ENCODE measurements around the gene PYGM. TPM values are rescaled to one million over a fixed set of nuclear protein-coding genes. Genes with fewer than 3 reads are reported as not detected.

Gene PYGM
- total RNA-seq, 8 experiments from 2014 or later, result 0.31 to 12.8 (median 2.2) TPM

GRCh38 chr11:64724863-64725532 is 34.8 kb downstream of the PYGM start:
- Histone ChIP-seq H3K27ac (peak overlapping the region; percentile 74 to 86), H3K4me1 (replicated peaks in 1 of 2) (peaks cover 46 to 50% of the 10 kb centered on the region in 2 donors), H3K4me3 (no peak overlapping the region)
- peak in 3 of 8 experiments; percentile 8 to 40 (median 21) for ATAC-seq (replicated peaks in 6 of 8)
- 47 to 100% (median 75%) methylated on average over 1 to 3 of the region's 7 CpGs; no CpG with 5 or more reads in 7 of the 10 experiments for WGBS, 10 experiments
- in situ Hi-C loops (cut with MboI; ENCODE audit: low pct_unique_long_range_greater_than_20kb in 2 of 9, low sequenced_read_pairs in 9 of 9, unreplicated experiment in 9 of 9), result no loop called here

DNA sequence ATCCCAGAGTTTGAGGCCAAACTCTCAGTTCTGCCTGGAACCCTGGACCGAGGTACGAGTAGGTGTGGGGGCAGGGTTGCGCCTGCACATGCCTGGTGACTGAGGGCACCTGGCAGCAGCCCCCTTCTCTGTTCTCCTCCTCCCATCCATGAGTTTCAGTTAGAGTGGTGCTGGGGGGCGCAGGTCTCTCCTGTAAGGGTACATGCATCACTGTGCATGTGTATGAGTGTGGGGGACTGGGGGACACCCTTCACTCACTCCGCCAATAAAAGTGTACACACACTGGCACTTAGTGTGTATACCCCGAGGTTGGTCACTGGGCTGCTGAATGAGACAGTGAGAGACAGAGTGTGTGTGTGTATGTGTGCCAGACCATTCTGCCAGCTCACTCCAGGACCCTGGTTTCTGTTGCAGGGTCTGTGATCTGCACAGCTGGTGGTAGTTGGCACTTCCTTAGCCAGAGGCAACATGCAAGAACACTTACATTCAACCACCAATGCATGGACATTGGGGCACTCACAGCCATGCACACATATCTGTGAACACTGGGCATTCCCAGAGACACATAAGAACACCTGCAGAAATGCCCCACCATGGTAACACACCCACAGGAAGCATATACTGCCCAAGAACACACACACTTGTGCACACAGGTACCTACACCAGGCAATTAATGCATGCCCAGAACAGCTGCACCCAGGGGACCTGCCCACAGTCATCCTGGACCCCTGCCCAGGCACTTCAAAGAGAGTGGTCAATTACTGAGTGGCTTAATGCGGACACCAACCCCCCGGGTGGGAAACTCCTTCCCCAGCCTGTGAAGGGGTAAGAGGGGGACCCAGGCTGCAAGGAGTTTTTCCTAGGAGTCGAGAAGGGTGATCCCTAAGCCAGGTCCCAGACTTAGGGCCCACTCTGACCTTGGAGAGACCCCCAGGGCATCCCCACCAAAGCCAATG is 35.6 kb downstream of the PYGM start:
- in situ Hi-C loops (cut with MboI; ENCODE audit: low pct_unique_long_range_greater_than_20kb in 2 of 9, low sequenced_read_pairs in 9 of 9, unreplicated experiment in 9 of 9), result no loop called here
- Histone ChIP-seq H3K27ac (peak overlapping the region; percentile 74 to 86), H3K4me3 (no peak overlapping the region), H3K4me1 (replicated peaks in 1 of 2) (peaks cover 42 to 50% of the 10 kb centered on the region in 2 donors)
- no peak for ATAC-seq (replicated peaks in 6 of 8)
- 50 to 90% (median 50%) methylated on average over 1 to 2 of the region's 9 CpGs; no CpG with 5 or more reads in 7 of the 10 experiments for WGBS, 10 experiments

DNA sequence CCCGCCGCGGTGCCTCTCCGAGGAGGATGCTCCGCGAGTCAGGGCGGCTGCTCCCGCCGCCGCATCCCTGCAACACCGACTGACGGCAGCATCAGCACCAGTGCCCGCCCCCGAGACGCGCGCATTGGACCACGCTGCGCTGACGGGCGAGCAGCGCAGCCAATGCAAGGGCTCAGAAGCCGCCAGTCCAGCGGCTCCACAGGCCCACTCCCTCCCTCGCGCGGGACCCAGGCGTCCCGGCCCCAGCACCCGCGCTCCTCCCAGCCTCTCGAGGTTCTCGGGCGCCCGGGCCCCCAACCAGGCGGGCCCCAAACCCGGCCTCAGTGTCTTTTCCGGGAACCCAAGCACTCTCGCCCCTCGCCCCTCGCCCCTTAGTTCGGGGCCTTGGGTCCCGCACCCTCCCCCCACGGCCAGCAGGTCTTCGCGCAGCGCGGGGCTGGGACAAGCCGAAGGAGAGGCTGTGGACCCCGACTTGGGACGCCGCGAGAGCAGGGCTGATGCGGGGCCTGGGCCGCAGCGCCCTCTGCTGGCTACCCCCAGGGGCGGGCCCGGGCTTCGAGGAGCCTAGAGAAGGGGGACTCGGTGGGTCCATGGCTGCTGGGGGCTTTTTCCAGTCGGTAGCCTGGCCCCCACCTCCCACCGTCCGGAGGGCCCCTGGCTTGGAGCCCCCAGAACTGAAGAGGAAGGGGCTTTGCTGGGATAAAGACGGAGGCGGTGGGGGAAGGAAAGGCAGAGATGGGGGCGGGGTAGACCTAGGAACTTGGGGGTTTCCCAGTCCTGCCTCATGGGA is 36.5 kb downstream of the PYGM start, which contains the start of gene NRXN2:
Gene NRXN2, minus strand, starts transcription at position 81 of the 790 bp plus-strand sequence. CDS start 9,498 bp downstream, outside the sequence.
- in situ Hi-C loops (cut with MboI; ENCODE audit: low pct_unique_long_range_greater_than_20kb in 2 of 9, low sequenced_read_pairs in 9 of 9, unreplicated experiment in 9 of 9), result no loop called here
- peak within 1 kb of the TSS; percentile 89 to 97 for H3K27ac ChIP-seq
- H3K4me1 ChIP-seq (replicated peaks in 1 of 2), result peaks cover 42 to 50% of the 10 kb centered on the region in 2 donors
- 0% methylated on average over 5 of the region's 66 CpGs; no CpG with 5 or more reads in 9 of the 10 experiments for WGBS, 10 experiments
- peak within 1 kb of the TSS; percentile 55 to 83 (median 71) for H3K4me3 ChIP-seq
- ATAC-seq (replicated peaks in 6 of 8), result peak; percentile 85 to 99 (median 89)

- H3K4me3 ChIP-seq, result peak overlapping the region; percentile 55 to 83 (median 71)
Measured at GRCh38 chr11:64722141-64723065, 37.4 kb downstream of the PYGM start.

GRCh38 chr11:64721359-64721699 is 38.4 kb downstream of the PYGM start:
- WGBS, 10 experiments, result no CpG with 5 or more reads among the region's 3 CpGs
- in situ Hi-C loops (cut with MboI; ENCODE audit: low pct_unique_long_range_greater_than_20kb in 2 of 9, low sequenced_read_pairs in 9 of 9, unreplicated experiment in 9 of 9), result no loop called here
- ATAC-seq (replicated peaks in 6 of 8), result no peak
- H3K4me3 ChIP-seq, result peak overlapping the region; percentile 55 to 83 (median 71)
- peaks cover 53 to 60% of the 10 kb centered on the region in 2 donors for H3K4me1 ChIP-seq (replicated peaks in 1 of 2)
- no peak overlapping the region for H3K27ac ChIP-seq

More at GRCh38 chr11:64722141-64723065, 37.4 kb downstream of the PYGM start:
- Histone ChIP-seq H3K4me1 (replicated peaks in 1 of 2) (peaks cover 46 to 54% of the 10 kb centered on the region in 2 donors), H3K27ac (peak overlapping the region; percentile 89 to 97)
- in situ Hi-C loops (cut with MboI; ENCODE audit: low pct_unique_long_range_greater_than_20kb in 2 of 9, low sequenced_read_pairs in 9 of 9, unreplicated experiment in 9 of 9), result no loop called here
- WGBS, 10 experiments, result no CpG with 5 or more reads among the region's 36 CpGs
- ATAC-seq (replicated peaks in 6 of 8), result peak in 5 of 8 experiments; percentile 2 to 23 (median 14)

- WGBS, 10 experiments, result 30 to 100% (median 80%) methylated on average over 1 to 2 of the region's 12 CpGs; no CpG with 5 or more reads in 7 of the 10 experiments
- Histone ChIP-seq H3K4me3 (peak overlapping the region; percentile 55 to 83 (median 71)), H3K27ac (no peak overlapping the region), H3K4me1 (replicated peaks in 1 of 2) (peaks cover 53 to 60% of the 10 kb centered on the region in 2 donors)
- in situ Hi-C loops (cut with MboI; ENCODE audit: low pct_unique_long_range_greater_than_20kb in 2 of 9, low sequenced_read_pairs in 9 of 9, unreplicated experiment in 9 of 9), result no loop called here
- ATAC-seq (replicated peaks in 6 of 8), result peak in 2 of 8 experiments; percentile 1 to 2
Measured at GRCh38 chr11:64720640-64721358, 39.0 kb downstream of the PYGM start.

DNA sequence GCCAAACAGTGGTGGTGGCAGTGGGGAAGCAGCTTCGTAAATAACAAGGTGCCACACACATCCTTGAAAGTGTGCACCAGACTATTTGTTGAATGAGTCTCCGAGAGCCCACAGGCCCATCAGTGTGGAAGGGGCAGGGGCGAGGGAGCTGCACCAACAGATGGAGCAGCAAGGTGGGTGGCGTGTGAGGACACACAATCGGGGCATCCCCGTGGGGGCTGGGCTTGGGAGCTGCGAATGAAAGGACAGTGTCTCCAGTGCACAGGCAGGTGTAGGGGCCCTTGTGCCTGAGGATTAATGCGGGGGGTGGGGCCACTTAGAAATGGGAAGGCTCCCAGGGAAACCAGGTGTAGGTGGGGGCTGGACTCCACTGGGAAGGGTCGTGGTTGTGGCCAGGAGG is 39.6 kb downstream of the PYGM start:
- in situ Hi-C loops (cut with MboI; ENCODE audit: low pct_unique_long_range_greater_than_20kb in 2 of 9, low sequenced_read_pairs in 9 of 9, unreplicated experiment in 9 of 9), result no loop called here
- ATAC-seq (replicated peaks in 6 of 8), result no peak
- peaks cover 48 to 59% of the 10 kb centered on the region in 2 donors for H3K4me1 ChIP-seq (replicated peaks in 1 of 2)
- H3K4me3 ChIP-seq, result no peak overlapping the region
- WGBS, 10 experiments, result 57 to 80% (median 60%) methylated on average over 1 to 3 of the region's 9 CpGs; no CpG with 5 or more reads in 6 of the 10 experiments
- H3K27ac ChIP-seq, result no peak overlapping the region

DNA sequence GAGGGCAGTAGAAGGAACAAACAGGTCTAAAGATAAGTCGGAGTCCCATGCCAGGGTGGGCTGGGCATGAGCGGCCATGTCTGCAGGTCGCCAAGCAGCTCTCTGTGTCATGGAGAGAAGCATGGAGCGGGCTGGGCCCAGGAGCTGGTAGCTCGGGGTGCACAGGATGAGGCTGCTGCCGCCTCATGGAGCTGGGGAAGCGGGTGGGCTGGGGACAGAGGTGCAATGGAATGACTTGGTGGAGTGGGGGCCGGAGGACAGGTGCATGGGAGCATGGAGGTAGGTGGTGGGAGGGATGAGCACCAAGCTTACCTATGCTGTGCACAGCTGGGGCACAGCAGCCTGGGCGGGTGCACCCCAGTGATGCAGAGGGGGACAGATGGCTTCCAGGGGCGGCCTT is 40.4 kb downstream of the PYGM start:
- H3K4me3 ChIP-seq, result no peak overlapping the region
- no peak for ATAC-seq (replicated peaks in 6 of 8)
- in situ Hi-C loops (cut with MboI; ENCODE audit: low pct_unique_long_range_greater_than_20kb in 2 of 9, low sequenced_read_pairs in 9 of 9, unreplicated experiment in 9 of 9), result no loop called here
- no peak overlapping the region for H3K27ac ChIP-seq
- 90% methylated on average over 2 of the region's 10 CpGs; no CpG with 5 or more reads in 9 of the 10 experiments for WGBS, 10 experiments
- peaks cover 42 to 59% of the 10 kb centered on the region in 2 donors for H3K4me1 ChIP-seq (replicated peaks in 1 of 2)

DNA sequence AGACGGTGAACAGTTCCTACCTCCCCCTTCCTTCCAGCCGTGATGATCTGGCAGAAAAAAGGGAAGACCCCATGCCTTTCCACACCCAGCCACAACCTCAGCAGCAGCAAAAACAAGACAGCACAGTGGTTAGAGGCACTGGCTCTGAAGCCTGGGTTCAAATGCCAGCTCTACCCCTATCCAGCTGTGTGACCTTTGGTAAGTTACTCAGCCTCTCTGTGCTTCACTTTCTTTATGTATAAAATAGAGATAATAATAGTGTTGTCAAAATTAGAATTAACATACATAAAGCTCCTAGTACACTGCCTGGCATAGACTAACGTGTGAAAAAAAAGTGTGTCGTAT is 41.0 kb downstream of the PYGM start:
- Histone ChIP-seq H3K4me3 (no peak overlapping the region), H3K27ac (no peak overlapping the region), H3K4me1 (replicated peaks in 1 of 2) (peaks cover 42 to 59% of the 10 kb centered on the region in 2 donors)
- in situ Hi-C loops (cut with MboI; ENCODE audit: low pct_unique_long_range_greater_than_20kb in 2 of 9, low sequenced_read_pairs in 9 of 9, unreplicated experiment in 9 of 9), result no loop called here
- ATAC-seq (replicated peaks in 6 of 8), result no peak
- WGBS, 10 experiments, result 29 to 94% (median 80%) methylated on average over 1 to 4 of the region's 4 CpGs; no CpG with 5 or more reads in 2 of the 10 experiments

DNA sequence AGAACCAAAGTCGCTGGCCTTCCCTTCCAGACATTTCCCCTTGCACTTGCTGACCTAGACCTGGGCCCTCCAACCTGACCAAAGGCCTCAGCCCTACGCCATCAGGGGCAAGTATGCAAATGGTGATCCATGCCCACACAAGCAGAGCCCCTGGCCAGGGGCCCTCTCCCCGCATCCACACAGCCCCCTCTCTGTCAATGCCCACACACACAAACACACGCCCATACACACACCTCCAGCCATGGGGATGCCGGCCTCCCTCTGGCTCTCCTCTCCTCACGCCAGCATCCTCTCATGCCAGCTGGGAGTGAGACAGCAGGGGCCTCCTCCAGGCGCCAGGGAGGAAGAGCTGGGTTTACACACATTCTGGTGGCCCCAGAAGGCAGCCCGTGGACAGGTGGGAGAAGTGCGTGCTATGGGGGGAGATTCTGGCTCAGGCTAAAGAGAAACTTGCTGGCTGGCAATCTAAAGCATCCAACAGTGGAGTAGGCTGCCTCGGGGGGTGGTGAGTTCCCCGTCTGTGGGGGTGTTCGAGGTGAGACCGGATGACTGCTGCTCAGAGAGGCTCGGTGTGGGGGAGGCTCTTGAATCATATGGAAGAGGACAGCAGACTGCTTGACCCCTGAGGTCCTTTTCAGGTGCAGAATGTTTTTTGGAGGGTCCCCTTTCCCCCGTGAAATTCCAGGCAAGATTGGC is 41.5 kb downstream of the PYGM start:
- no peak overlapping the region for H3K27ac ChIP-seq
- ATAC-seq (replicated peaks in 6 of 8), result no peak
- in situ Hi-C loops (cut with MboI; ENCODE audit: low pct_unique_long_range_greater_than_20kb in 2 of 9, low sequenced_read_pairs in 9 of 9, unreplicated experiment in 9 of 9), result no loop called here
- WGBS, 10 experiments, result 10 to 100% (median 77%) methylated on average over 1 to 5 of the region's 15 CpGs; no CpG with 5 or more reads in 5 of the 10 experiments
- no peak overlapping the region for H3K4me3 ChIP-seq
- peaks cover 45 to 61% of the 10 kb centered on the region in 2 donors for H3K4me1 ChIP-seq (replicated peaks in 1 of 2)

DNA sequence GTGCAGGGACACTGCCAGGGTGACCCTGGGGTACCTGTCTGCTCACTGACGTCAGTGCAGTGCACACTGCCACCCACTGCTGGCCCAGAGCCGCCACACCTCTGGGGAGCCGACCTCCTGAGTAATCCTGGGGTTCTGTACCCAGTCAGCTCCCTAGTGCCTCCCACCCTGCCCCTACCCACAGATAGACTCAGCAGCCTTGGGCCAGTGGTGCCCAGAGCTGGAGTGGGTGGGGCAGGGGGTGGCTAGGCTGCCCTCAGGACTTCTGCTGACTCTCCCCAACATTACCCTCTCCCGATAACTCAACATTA is 42.6 kb downstream of the PYGM start:
- H3K4me3 ChIP-seq, result no peak overlapping the region
- in situ Hi-C loops (cut with MboI; ENCODE audit: low pct_unique_long_range_greater_than_20kb in 2 of 9, low sequenced_read_pairs in 9 of 9, unreplicated experiment in 9 of 9), result no loop called here
- ATAC-seq (replicated peaks in 6 of 8), result no peak
- 20 to 80% methylated on average over 1 to 2 of the region's 4 CpGs; no CpG with 5 or more reads in 8 of the 10 experiments for WGBS, 10 experiments
- H3K4me1 ChIP-seq (replicated peaks in 1 of 2), result peaks cover 53 to 70% of the 10 kb centered on the region in 2 donors
- peak overlapping the region in 1 of 2 donors; percentile 57 for H3K27ac ChIP-seq
